ENCODE data around the gene SMLR1.

DNA sequence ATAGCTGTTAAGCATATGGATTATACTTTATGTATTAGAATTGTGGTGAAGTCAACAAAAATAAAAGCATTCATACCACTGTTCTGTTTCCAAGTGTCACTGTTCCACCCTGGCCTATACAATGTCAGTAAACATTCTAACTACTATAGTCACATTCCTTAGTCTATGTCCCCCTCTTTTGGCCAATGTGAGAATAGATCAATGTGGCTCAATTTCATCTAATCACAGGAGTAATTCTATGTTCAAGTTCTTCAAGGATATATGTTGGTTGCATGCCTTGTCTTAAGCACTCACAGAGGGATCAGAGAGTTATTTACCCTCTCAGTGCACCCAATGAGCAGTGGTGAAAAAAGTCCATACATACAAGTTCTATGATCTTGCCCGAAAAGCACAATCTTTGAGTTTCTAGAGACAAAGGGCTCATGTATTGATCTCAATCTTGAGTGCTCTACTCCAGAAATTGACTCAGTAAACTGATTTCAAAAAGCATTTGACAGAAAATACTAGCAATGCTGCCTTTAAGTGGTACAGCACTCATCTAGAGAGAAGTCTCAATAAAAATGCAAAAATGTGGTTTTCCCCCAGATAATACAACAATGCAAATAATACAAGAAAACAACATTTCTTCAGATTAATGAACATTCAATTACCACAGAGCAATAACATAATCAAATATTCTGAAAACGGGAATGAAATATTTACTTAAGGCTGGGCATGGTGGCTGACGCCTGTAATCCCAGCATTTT lies 16.5 kb downstream of the SMLR1 start:
- TF ChIP-seq EZH2phosphoT487 (IDR thresholded peaks at IDR 0.05; ENCODE audit: insufficient read depth, low read depth) = no peak
- no peak for TF ChIP-seq EZH2 (IDR thresholded peaks at IDR 0.05; ENCODE audit: insufficient read depth, poor library complexity, severe bottlenecking)
